GM21528 (cell line): ENCODE results near the gene TACC2.

ENCODE experiments used
- ATAC-seq: cut with Tn5 transposase; IDR thresholded peaks from one replicate; pipeline ENCODE4 v1.9.1; 2021; ENCODE audit warnings: mild to moderate bottlenecking, moderate library complexity; ENCODE audit not compliant: unreplicated experiment, low FRiP score

Gene TACC2

GRCh38 chr10:122254831-122255230 is 265.9 kb downstream of the TACC2 start:
- no peak for ATAC-seq

DNA sequence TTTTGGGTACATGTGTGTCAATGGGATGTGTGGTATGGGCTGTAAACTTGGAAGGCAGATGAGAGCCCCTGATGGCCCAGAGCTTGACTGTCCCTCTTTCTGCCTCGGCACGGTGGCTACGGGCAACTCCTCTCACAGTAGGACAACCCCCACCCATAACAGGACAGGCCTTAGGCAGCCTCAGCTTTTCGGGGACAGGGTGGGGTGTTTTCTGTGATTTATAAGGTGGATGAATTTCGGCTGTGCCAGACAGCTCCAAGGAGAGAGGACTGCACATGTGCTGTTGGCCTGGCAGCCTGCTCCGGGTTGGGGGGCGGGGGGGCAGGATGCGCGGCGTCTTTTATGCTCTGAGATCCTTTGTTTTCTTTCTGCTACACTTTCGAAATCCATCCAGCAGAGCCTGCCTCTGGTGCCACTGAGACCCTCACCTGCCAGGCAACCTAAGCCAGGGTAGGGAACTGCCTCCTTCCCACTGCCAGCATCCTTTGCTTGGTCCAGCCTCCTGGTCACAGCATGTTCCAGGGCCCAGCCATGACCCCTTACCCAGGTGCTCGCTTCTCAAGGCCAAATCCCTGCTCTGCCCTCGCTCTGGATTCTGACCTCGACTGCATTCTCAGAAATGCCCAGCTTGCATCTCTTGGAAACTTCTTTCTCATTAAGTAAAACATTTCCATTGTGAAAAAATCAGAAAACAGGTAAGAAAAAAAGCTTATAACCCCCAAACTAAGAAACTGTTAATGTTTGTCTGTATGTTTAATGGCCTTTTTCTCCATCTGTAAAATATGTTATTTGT is 266.7 kb downstream of the TACC2 start:
- ATAC-seq: no peak

DNA sequence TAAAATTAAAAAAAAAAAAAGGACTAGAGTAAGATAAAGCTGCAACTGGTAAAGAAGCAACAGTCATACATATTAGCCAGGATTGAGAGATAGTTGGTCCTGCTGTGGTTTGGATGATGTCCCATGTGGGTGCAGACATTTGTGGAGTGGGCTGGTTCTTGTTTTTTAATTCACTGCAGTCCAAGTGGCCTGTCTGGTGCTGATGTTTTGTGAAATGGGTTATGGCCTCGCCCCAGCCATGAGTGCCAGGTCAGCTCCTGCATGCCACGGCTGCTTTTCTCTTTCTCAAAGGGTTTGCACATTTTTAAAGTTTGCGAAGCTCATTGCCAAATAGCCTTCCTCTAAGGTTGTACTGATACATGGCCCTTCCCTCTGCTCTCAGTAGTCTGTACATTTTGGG is 268.1 kb downstream of the TACC2 start:
- no peak for ATAC-seq

DNA sequence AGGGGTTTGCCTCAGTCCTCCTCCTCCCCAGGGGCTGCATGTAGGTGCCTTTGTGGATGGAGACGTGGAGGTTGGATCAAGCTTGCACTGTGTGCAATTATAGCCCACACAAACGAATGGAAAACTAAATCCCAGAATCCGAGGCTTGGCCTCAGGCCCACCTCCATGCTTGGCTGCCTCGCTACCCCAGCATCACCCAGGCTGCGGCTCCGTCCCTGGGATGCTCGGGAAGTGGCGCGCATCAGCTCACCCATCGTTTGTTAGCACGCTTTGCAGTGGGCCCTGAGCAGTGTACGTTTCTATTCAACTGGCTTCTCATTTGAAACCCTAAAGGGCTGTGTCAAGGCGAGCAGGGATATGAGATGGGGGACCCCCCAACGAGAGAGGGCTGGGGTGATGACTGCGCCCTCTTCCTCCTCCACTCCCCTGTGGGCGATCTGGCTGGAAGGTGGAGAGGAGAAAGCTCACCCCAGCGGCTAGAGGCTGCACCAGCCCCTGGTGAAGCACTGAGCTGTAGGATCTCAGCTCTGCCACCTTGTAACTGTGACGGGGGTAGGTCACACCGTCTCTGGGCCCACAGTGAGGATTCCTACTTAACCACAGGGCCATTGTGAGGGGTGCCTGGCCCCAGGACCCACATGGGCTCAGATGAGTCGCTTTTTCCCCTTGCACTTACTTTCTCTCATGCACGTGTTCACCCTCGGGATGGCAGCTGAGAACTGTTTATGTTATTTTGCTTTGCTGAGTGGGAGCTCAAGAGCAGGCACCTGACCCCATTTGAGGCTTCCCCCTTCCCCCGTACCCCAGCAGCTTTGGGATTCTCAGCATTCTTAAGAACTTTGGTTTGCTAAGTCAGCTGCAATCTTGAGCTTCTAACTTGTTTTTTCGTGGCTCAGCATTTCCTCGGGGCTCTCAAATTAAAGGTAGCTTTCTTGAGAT is 269.4 kb downstream of the TACC2 start:
- ATAC-seq: no peak

GRCh38 chr10:122259075-122259466 is 270.1 kb downstream of the TACC2 start:
- no peak for ATAC-seq

DNA sequence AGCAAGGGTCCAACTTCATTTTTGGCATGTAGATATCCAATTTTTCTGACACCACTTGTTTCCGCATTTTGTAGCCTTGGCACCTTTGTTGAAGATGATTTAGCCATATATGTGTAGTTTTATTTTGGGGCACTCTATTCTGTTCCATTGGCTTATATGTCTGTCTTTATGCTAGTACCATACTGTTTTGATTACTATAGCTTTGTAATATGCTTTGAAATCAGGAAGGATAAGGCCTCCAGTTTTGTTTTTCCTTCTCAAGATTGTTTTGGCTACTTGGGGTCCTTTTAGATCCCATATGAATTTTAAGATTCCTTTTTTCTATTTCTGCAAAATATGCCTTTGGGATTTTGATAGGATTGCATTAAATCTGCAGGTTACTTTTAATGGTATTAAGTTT is 272.6 kb downstream of the TACC2 start:
- no peak for ATAC-seq

GRCh38 chr10:122263971-122264370 is 275.0 kb downstream of the TACC2 start:
- ATAC-seq: no peak

GRCh38 chr10:122264436-122264835 is 275.5 kb downstream of the TACC2 start:
- ATAC-seq: no peak

DNA sequence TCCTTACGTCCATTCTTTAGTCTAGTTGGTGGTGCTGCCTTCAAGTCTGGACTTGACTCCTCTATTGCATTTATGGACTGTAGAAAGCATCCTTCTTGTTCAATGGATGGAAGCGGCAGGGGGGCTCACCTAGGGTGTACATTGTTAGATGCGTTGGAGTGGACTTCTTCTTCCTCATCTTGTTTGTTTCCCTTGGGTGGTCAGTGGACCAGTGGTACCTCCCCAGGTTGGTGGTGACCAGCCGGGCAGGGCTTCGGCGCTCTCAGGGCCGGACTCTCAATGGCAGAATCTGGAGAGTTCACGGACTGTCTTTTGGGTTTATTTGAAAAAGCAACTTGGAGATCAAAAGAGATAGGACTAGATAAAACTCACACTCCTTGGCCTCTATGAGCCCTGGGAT is 276.0 kb downstream of the TACC2 start:
- no peak for ATAC-seq

- ATAC-seq: no peak
Observed at GRCh38 chr10:122265896-122266295, 276.9 kb downstream of the TACC2 start.

DNA sequence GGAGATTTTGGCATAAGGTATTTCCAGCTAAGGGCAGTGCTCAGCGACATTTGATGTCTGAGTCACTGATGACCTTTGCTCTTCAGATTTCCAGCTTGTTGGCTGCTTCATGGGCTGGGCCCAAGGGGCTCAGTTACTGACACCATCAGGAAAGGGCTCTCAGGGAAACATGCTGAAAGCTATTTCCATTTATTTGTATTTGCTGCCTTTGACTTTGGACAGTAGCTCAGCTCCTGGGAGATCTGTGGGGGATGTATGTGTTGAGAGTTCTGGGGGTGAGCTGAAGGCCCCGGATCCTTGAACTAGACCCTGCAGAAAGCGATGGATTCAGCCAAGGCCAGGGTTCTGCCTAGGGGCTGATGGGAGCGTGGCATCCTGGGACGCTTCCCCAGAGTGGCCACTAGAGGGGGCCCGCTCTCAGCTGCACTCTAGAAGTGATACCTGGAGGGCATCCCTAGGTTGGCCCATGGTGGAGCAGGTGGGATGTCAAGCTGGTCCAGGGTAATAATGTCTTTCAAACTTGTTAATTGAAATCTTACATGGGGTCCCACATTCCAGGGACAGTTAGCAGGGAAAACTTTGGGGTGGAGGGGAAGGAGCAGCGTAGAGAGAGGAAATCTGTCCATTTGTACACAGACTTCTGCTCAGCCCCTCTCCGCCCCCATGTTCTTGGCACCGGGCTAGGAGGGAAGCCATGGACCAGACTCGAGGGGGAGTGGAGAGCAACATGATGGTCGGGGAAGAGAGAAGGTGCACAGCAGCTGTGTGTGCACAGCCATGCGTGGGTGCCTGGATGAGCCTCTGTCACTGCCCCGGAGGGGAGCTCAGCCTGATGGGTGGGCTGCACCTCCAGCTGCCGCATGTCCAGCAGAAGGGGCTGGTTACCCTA is 279.1 kb downstream of the TACC2 start:
- ATAC-seq: no peak

DNA sequence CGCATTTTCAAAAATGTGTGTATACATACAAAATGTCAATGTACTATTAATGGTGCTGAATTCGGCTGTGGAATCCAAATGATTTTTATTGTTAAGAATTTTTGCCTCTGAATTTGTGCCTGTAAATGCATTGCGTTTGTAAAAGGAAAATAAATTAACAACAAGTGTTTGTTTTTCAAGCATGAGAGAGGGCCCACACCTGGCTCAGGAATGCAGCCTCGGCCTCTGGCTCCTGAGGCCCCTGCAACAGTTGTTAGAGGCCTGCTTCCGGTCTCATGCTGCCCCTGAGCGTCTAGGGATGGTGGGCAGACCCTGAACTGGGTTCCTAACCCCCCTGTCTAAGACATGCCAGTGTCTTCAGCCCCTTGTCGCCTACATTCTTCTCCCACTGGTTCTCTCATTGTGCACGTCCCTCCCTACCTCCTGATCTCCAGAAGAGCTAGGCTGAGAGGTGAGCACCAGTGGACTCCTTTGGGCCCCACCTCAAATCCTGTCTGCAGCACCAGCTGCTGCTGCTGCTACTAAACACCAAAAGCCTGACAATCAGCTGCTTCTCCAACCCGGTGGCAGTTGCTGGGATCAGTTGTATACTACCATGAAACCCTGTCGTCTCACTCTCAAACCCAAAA is 280.2 kb downstream of the TACC2 start:
- no peak for ATAC-seq

DNA sequence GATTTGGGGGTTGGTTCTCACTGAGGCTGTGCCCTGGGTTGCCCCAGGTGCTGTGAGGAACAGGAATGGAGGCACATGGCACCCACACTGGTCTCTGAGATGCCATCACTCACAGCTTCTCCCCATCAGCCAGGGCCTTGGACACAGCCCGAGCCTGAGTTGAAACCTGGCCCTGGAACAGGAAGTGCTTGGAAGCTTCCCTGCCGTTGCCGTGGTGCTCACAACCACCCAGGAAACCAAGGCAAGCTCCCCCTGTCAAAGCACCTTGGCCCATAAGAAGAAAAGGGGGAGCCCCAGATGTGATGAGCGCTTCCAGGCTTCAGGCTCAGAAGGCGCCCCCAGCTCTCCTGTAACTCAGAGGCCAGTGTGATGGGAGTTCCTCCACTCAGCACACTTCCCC is 282.1 kb downstream of the TACC2 start, which contains the start of gene BTBD16:
Gene BTBD16 (plus strand): TSS at position 221 of the 400 bp plus-strand sequence. CDS start 3,786 bp downstream, outside the sequence.
- ATAC-seq: no peak

GRCh38 chr10:122273966-122274545 is 285.1 kb downstream of the TACC2 start:
- ATAC-seq: no peak

- ATAC-seq: no peak
Observed at GRCh38 chr10:122276611-122277208, 287.7 kb downstream of the TACC2 start.

GRCh38 chr10:122277526-122278136 is 288.7 kb downstream of the TACC2 start:
- ATAC-seq: no peak

DNA sequence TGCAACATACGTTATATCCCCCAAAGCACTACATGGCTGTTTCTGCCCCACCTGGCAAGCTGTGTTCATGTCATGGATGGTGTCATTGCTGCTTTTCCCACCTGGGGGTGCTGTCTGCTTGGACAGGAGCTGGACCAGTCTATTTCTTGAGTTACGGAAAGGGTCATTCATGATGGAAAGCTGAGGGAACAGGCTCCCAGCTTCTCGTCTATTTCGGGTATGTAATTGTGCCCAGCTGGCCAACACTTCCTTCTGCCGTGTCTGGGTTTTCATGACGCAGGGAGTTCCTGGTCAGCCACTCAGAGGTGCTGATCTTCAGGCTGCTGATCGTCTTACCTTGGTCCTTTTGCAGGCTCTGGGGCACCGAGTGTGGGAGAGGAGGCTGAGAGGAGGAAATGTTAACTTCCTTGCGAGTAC is 290.8 kb downstream of the TACC2 start:
- ATAC-seq: no peak

- ATAC-seq: no peak
Observed at GRCh38 chr10:122280156-122280555, 291.2 kb downstream of the TACC2 start.
